A673 (cell line): ENCODE measurements around the gene PANX2. TPM values are rescaled to one million over a fixed set of nuclear protein-coding genes. Genes with fewer than 3 reads are reported as not detected.

Source experiments
- BruUV-seq: library from RNA; stranded (reverse); fragments of 400-500 nt; replicated peaks from 2 replicates; lab custom pipeline; 2021; lab: Mats Ljungman, UMichigan
- CTCF ChIA-PET: fragments of 300-600 bp; sonication (Branson Sonifier 250); formaldehyde crosslinking; loops from one replicate; lab custom pipeline; 2022; ENCODE audit warnings: antibody characterized with exemption; lab: Charles Lee
- POLR2A ChIA-PET: fragments of 300-600 bp; sonication (Branson Sonifier 250); formaldehyde crosslinking; loops from one replicate; lab custom pipeline; 2022; ENCODE audit warnings: antibody characterized with exemption; ENCODE audit not compliant: low non-redundant PET; lab: Charles Lee
- DNase-seq: peaks from one replicate; pipeline ENCODE4 v3.0.0-alpha.2; 2015; ENCODE audit warnings: low spot score
- H3K27ac ChIP-seq: fragments of 200-600 bp; sonication (generic); 2 replicates; pipeline ENCODE4 v1.5.1; 2016; ENCODE audit warnings: mixed run types, low read depth, mild to moderate bottlenecking, mixed read lengths, antibody characterized with exemption, low read length; ENCODE audit not compliant: poor library complexity, severe bottlenecking
- H3K27me3 ChIP-seq: fragments of 200-600 bp; sonication (generic); replicated peaks from 2 replicates; pipeline ENCODE4 v1.6.1; 2017; ENCODE audit warnings: mixed run types, low read depth, mild to moderate bottlenecking, mixed read lengths, antibody characterized with exemption, low read length; ENCODE audit not compliant: insufficient read depth, poor library complexity
- H3K36me3 ChIP-seq: fragments of 200-600 bp; sonication (generic); 2 replicates; pipeline ENCODE4 v1.6.1; 2016; ENCODE audit warnings: mixed run types, mild to moderate bottlenecking, mixed read lengths, antibody characterized with exemption, low read length; ENCODE audit not compliant: insufficient read depth, poor library complexity, severe bottlenecking
- H3K4me1 ChIP-seq: fragments of 200-600 bp; sonication (generic); 2 replicates; pipeline ENCODE4 v1.6.1; 2017; ENCODE audit warnings: mixed run types, mild to moderate bottlenecking, mixed read lengths, antibody characterized with exemption, low read length; ENCODE audit not compliant: insufficient read depth, poor library complexity, severe bottlenecking
- H3K4me3 ChIP-seq: fragments of 200-600 bp; sonication (generic); 2 replicates; pipeline ENCODE4 v1.5.1; 2016; ENCODE audit warnings: low read depth, mixed run types, mild to moderate bottlenecking, mixed read lengths, low read length; ENCODE audit not compliant: poor library complexity, severe bottlenecking
- H3K9me3 ChIP-seq: fragments of 200-600 bp; sonication (generic); 2 replicates; pipeline ENCODE4 v1.6.1; 2016; ENCODE audit warnings: mixed run types, low read depth, mild to moderate bottlenecking, mixed read lengths, antibody characterized with exemption, low read length; ENCODE audit not compliant: poor library complexity, severe bottlenecking
- CTCF ChIP-seq: fragments of 300-800, 200-600 bp; sonication (generic); conservative IDR thresholded peaks from 2 replicates; pipeline ENCODE4 v1.5.1; 2017; ENCODE audit warnings: low read depth, mild to moderate bottlenecking, antibody characterized with exemption, low read length, moderate library complexity, mixed read lengths
- EZH2 ChIP-seq: fragments of 200-600 bp; sonication (generic); IDR thresholded peaks from 2 replicates; pipeline ENCODE4 v1.6.1; 2017; ENCODE audit warnings: borderline replicate concordance, low read depth, mild to moderate bottlenecking, mixed read lengths, antibody characterized with exemption, low read length; ENCODE audit not compliant: poor library complexity, severe bottlenecking
- intact Hi-C: fragments of 100-400 bp; cut with micrococcal nuclease; formaldehyde crosslinking; loops from one replicate; pipeline ENCODE4 v1.10.0; 2022; ENCODE audit not compliant: unreplicated experiment
- total RNA-seq: library from RNA; stranded (reverse); gene quantifications from 2 replicates; pipeline ENCODE4 v1.2.3, GENCODE V29; 2021

PANX2 gene
- total RNA-seq, 1 experiment from 2014 or later, result 7.6 TPM

GRCh38 chr22:50213263-50213662, 42.7 kb downstream of the PANX2 start:
- no TSS peak for BruUV-seq
- H3K4me1 ChIP-seq, result no peaks in the 10 kb centered on the region
- peaks cover 56% of the 10 kb centered on the region for H3K36me3 ChIP-seq
- no peak overlapping the region for H3K27ac ChIP-seq
- H3K27me3 ChIP-seq, result no peaks in the 10 kb centered on the region
- no peaks in the 10 kb centered on the region for H3K9me3 ChIP-seq
- intact Hi-C loops, result no loop called here
- ChIA-PET POLR2A (no interaction called here), CTCF (no interaction called here)
- H3K4me3 ChIP-seq, result no peak overlapping the region
- DNase-seq, result no peak
- TF ChIP-seq CTCF, result no peak
- no peak for TF ChIP-seq EZH2

- no peak for TF ChIP-seq EZH2
- TF ChIP-seq CTCF, result no peak
- Histone ChIP-seq H3K27ac (no peak overlapping the region), H3K4me1 (peaks cover 14% of the 10 kb centered on the region), H3K9me3 (no peaks in the 10 kb centered on the region), H3K27me3 (no peaks in the 10 kb centered on the region), H3K36me3 (peaks cover 68% of the 10 kb centered on the region), H3K4me3 (no peak overlapping the region)
- intact Hi-C loops, result no loop called here
- DNase-seq, result no peak
- POLR2A ChIA-PET, result interaction anchor here (0.7 kb wide), 1 partner anchor 167 kb away, joined by 4 read pairs; no protein-coding TSS in a partner anchor
- no TSS peak for BruUV-seq
- CTCF ChIA-PET, result no interaction called here
These were observed 44.9 kb downstream of the PANX2 start for GRCh38 chr22:50215297-50216054.

GRCh38 chr22:50216055-50216683, 45.6 kb downstream of the PANX2 start:
- no peak overlapping the region for H3K27ac ChIP-seq
- TF ChIP-seq EZH2 (no peak), CTCF (no peak)

More at GRCh38 chr22:50216055-50216683, 45.6 kb downstream of the PANX2 start:
- POLR2A ChIA-PET, result interaction anchor here (0.6 to 0.7 kb wide), 2 partner anchors 168 to 251 kb away, joined by 4 read pairs; no protein-coding TSS in a partner anchor
- Histone ChIP-seq H3K4me1 (peaks cover 14% of the 10 kb centered on the region), H3K4me3 (no peak overlapping the region), H3K9me3 (no peaks in the 10 kb centered on the region), H3K36me3 (peaks cover 68% of the 10 kb centered on the region), H3K27me3 (no peaks in the 10 kb centered on the region)
- CTCF ChIA-PET, result no interaction called here
- BruUV-seq, result no TSS peak
- no peak for DNase-seq
- intact Hi-C loops, result no loop called here
